Astrocyte of the spinal cord (primary cell): Measurements from ENCODE around the gene ADIPOR2.

Experiments used
- DNase-seq: peaks from one replicate; pipeline ENCODE4 v3.0.0; 2011; ENCODE audit warnings: low read depth, low spot score
- H3K4me3 ChIP-seq: 2 replicates; pipeline ENCODE4 v1.5.1; 2011; ENCODE audit warnings: low read depth, mild to moderate bottlenecking, low read length, moderate library complexity
- in situ Hi-C: cut with HindIII; loops from 2 replicates; pipeline ENCODE4 v1.10.0; 2017; ENCODE audit warnings: low sequenced_read_pairs
- TF ChIP-seq, protein P1 (sequence below): IDR thresholded peaks from 2 replicates; pipeline ENCODE4 v1.5.1; 2012; ENCODE audit warnings: low read depth, mild to moderate bottlenecking, low read length, inconsistent platforms

The ADIPOR2 gene, protein sequence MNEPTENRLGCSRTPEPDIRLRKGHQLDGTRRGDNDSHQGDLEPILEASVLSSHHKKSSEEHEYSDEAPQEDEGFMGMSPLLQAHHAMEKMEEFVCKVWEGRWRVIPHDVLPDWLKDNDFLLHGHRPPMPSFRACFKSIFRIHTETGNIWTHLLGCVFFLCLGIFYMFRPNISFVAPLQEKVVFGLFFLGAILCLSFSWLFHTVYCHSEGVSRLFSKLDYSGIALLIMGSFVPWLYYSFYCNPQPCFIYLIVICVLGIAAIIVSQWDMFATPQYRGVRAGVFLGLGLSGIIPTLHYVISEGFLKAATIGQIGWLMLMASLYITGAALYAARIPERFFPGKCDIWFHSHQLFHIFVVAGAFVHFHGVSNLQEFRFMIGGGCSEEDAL

DNA sequence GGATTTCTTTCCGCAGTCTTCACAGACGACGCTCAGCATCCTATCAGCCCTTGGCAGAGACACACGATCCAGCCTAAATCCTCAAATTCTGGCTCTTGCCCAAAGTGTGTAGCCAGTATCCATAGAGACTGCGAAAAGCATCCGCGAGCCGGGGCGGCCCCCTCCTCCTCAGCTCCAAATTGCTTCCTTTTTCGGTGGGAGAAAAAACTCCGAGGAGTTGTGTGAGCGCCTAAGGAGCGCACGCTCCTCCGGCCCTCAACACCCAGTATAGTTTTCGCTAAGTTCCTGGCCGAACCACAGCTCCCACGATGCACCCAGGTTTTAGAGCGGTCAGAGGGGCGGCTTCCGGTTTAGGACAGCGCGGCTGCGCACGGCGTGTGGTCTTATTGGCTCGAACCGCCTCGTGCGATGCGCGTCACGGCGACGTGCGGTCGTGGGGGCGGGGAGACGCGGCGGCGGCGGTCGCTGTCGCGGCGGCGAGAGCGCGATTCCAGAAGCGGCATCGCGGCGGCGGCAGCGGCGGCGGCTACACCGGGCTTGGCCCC is at the start of gene ADIPOR2:
TSS of gene ADIPOR2 (plus strand) at position 493 of the 545 bp plus-strand sequence. CDS start 63,274 bp downstream, outside the sequence.
- TF ChIP-seq, protein P1, sequence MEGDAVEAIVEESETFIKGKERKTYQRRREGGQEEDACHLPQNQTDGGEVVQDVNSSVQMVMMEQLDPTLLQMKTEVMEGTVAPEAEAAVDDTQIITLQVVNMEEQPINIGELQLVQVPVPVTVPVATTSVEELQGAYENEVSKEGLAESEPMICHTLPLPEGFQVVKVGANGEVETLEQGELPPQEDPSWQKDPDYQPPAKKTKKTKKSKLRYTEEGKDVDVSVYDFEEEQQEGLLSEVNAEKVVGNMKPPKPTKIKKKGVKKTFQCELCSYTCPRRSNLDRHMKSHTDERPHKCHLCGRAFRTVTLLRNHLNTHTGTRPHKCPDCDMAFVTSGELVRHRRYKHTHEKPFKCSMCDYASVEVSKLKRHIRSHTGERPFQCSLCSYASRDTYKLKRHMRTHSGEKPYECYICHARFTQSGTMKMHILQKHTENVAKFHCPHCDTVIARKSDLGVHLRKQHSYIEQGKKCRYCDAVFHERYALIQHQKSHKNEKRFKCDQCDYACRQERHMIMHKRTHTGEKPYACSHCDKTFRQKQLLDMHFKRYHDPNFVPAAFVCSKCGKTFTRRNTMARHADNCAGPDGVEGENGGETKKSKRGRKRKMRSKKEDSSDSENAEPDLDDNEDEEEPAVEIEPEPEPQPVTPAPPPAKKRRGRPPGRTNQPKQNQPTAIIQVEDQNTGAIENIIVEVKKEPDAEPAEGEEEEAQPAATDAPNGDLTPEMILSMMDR = no peak
- peak within 1 kb of the TSS; percentile 92 for H3K4me3 ChIP-seq
- DNase-seq = peak; percentile 97
- in situ Hi-C loops = no loop called here

DNA sequence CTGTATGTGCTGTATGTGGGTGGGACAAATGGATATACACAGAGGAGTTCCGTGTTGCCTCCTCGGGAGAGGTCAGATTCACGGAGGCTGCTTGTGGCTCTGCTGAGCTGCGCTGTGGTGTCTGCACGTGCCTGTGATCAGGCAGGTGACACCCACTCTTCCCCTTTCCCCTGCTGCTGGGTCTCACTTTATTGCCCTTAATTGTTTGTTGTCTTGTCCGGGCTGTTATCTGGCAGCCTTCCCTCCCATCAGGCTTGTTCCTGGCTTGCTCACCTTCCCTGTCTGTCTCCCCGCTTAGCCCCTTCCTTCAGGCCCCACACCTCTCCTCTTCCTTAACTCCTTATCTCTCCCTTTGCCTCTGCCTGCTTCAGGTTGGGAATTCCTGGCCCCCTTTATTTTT is 48.4 kb upstream of the ADIPOR2 start:
- in situ Hi-C loops = no loop called here
- TF ChIP-seq, protein P1 = no peak
- H3K4me3 ChIP-seq = no peak overlapping the region
- DNase-seq = no peak

DNA sequence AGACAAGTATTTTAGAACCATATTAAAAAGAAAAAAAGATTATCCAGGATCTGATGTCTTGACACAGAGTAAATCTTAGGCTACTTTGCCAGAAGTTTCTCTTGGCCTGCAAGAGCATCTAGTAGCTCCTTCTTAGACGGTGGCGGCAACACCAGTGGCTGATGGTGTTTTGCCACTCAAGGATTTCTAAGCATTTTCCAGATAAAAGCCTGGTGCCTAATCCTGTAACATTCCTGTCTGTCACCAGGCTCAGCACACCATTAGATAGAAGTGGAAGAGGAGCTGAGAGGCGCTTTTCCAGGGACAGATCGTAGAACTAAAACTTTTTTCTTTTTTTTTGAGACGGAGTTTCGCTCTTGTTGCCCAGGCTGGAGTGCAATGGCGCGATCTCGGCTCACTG is 47.8 kb upstream of the ADIPOR2 start:
- H3K4me3 ChIP-seq = no peak overlapping the region
- TF ChIP-seq, protein P1 = no peak
- no peak for DNase-seq
- in situ Hi-C loops = no loop called here

DNA sequence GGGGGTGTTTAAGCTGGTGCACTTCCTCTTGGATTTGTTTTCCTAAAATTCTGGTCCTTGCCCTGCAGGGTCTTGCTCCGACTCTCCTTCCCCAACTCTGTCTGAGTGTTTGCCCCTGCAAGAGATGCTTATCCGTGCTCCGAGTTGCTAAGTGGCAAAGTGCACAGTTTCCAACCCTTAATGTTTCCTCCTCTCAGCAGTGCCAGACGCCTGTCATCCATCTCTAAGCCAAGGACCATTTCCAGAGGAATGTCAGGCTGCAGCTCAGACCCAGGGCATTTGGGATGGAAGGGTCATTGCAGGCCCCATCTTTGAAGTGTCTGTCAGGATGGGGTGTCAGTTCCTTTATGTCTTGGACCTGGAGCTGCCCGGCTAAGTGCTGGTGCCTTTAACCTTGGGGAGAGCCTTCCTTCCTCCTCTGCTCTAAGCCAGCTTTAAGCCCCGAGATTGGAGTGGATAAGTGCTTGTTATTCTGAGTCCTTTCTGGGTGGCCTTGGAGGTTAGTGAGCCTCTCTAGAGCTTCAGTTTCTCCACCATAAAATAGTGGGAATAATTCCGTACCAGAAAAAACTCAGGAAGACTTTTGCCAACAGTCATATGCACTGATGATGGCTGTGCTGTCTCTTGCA is 46.9 kb upstream of the ADIPOR2 start:
- DNase-seq = no peak
- H3K4me3 ChIP-seq = no peak overlapping the region
- TF ChIP-seq, protein P1 = no peak
- in situ Hi-C loops = no loop called here

DNA sequence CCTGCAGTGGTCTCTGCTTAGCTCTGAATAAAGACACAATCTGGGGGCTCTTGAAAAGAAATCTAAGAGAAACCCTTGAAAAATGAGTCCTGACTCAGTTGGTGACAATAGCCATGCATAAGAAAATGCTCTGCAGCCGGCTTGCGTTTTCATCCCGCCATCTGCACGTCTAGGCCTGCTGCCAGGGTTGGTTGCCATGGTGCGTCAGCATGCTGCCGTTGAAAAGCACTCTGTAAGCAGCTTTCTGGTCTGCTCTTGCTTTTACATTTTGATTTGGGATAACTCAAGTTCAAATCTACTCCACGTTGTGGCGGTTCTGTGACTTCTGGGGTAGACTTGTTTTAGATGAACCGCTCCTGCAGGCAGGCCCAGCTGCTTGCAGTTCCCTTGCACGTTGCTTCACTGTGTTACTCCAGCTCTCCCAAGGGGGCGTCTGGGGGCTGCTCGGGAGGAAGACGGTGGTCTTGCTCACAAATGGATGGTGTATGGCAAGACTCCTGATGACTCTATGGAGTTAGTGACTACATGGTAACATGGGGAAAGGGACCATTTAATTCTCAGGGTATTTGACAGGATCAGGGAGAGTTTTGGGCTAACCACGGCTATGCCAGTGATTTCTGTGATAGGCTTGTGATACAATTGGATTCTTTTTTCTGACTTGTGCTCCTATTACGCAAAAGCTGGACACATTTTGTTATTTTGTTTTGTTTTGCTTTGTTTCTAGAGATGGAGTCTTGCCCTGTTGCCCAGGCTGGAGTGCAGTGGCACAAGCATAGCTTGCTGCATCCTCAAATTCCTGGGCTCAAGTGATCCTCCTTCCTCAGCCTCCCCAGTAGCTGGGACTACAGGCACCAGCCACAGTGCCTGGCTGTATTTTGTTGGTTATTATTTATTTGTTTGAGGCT is 46.1 kb upstream of the ADIPOR2 start:
- no peak overlapping the region for H3K4me3 ChIP-seq
- in situ Hi-C loops = no loop called here
- peak; percentile 91 for DNase-seq
- TF ChIP-seq, protein P1 = no peak

DNA sequence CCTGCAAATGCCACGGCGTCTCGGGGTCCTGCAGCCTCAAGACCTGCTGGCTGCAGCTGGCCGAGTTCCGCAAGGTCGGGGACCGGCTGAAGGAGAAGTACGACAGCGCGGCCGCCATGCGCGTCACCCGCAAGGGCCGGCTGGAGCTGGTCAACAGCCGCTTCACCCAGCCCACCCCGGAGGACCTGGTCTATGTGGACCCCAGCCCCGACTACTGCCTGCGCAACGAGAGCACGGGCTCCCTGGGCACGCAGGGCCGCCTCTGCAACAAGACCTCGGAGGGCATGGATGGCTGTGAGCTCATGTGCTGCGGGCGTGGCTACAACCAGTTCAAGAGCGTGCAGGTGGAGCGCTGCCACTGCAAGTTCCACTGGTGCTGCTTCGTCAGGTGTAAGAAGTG is 45.1 kb upstream of the ADIPOR2 start:
- in situ Hi-C loops = no loop called here
- TF ChIP-seq, protein P1 = no peak

More for the DNA sequence above, 45.1 kb upstream of the ADIPOR2 start:
- H3K4me3 ChIP-seq = no peak overlapping the region
- no peak for DNase-seq
